H9 (cell line): Measurements from ENCODE around the gene CCDC124. TPM values are rescaled to one million over a fixed set of nuclear protein-coding genes. Genes with fewer than 3 reads are reported as not detected.
A peak's percentile ranks its signal among the peaks of the same experiment; 100 is the strongest.

Experiments
- DNase-seq: peaks from one replicate; pipeline ENCODE4 v3.0.0-alpha.2; 2017
- H2AFZ ChIP-seq: one replicate; pipeline ENCODE4 v1.6.1; 2013; ENCODE audit warnings: mild to moderate bottlenecking, low read length, control low read depth, moderate library complexity
- H2AK5ac ChIP-seq: 2 replicates; pipeline ENCODE4 v1.6.1; 2013; ENCODE audit warnings: low read length, control low read depth, mixed read lengths; ENCODE audit not compliant: insufficient read length
- H2BK120ac ChIP-seq: one replicate; pipeline ENCODE4 v1.6.1; 2013; ENCODE audit warnings: low read depth, mild to moderate bottlenecking, low read length, control low read depth, inconsistent platforms; ENCODE audit not compliant: poor library complexity, severe bottlenecking
- H2BK12ac ChIP-seq: 2 replicates; pipeline ENCODE4 v1.6.1; 2013; ENCODE audit warnings: low read length, control low read depth, mixed read lengths, low read depth; ENCODE audit not compliant: insufficient read length
- H2BK15ac ChIP-seq: 2 replicates; pipeline ENCODE4 v1.6.1; 2013; ENCODE audit warnings: low read depth, low read length, control low read depth
- H2BK20ac ChIP-seq: one replicate; pipeline ENCODE4 v1.6.1; 2013; ENCODE audit warnings: low read depth, mild to moderate bottlenecking, low read length, control low read depth, inconsistent platforms; ENCODE audit not compliant: poor library complexity, severe bottlenecking
- H2BK5ac ChIP-seq: 2 replicates; pipeline ENCODE4 v1.6.1; 2013; ENCODE audit warnings: low read length, control low read depth, mixed read lengths; ENCODE audit not compliant: insufficient read length
- H3K14ac ChIP-seq: 2 replicates; pipeline ENCODE4 v1.6.1; 2013; ENCODE audit warnings: low read length, control low read depth; ENCODE audit not compliant: insufficient read depth
- H3K18ac ChIP-seq: 2 replicates; pipeline ENCODE4 v1.6.1; 2013; ENCODE audit warnings: low read depth, mild to moderate bottlenecking, mixed read lengths, low read length, control low read depth; ENCODE audit not compliant: insufficient read length
- H3K23ac ChIP-seq: 2 replicates; pipeline ENCODE4 v1.6.1; 2013; ENCODE audit warnings: low read length, control low read depth, mixed read lengths, low read depth; ENCODE audit not compliant: insufficient read length
- H3K23me2 ChIP-seq: 2 replicates; pipeline ENCODE4 v1.6.1; 2013; ENCODE audit warnings: low read depth, mild to moderate bottlenecking, mixed read lengths, low read length, control low read depth; ENCODE audit not compliant: insufficient read length, poor library complexity, severe bottlenecking
- H3K27ac ChIP-seq: 2 replicates; pipeline ENCODE4 v1.5.1; 2013; ENCODE audit warnings: low read length, control low read depth, mixed read lengths, low read depth; ENCODE audit not compliant: insufficient read length
- H3K27me3 ChIP-seq: 2 replicates; pipeline ENCODE4 v1.6.1; 2013; ENCODE audit warnings: low read length, control low read depth, inconsistent platforms; ENCODE audit not compliant: insufficient read depth
- H3K4ac ChIP-seq: 2 replicates; pipeline ENCODE4 v1.6.1; 2013; ENCODE audit warnings: low read depth, mild to moderate bottlenecking, control low read depth, inconsistent platforms, low read length, moderate library complexity
- H3K4me1 ChIP-seq: 2 replicates; pipeline ENCODE4 v1.6.1; 2013; ENCODE audit warnings: low read length, control low read depth, inconsistent platforms; ENCODE audit not compliant: insufficient read depth
- H3K4me2 ChIP-seq: 2 replicates; pipeline ENCODE4 v1.6.1; 2013; ENCODE audit warnings: low read length, control low read depth, mixed read lengths; ENCODE audit not compliant: insufficient read length, insufficient read depth
- H3K56ac ChIP-seq: 2 replicates; pipeline ENCODE4 v1.6.1; 2013; ENCODE audit warnings: low read depth, mild to moderate bottlenecking, mixed read lengths, low read length, control low read depth; ENCODE audit not compliant: insufficient read length
- H3K79me1 ChIP-seq: 2 replicates; pipeline ENCODE4 v1.6.1; 2013; ENCODE audit warnings: low read depth, mild to moderate bottlenecking, moderate library complexity, low read length, control low read depth, inconsistent platforms; ENCODE audit not compliant: insufficient read depth, poor library complexity, severe bottlenecking
- H3K79me2 ChIP-seq: 2 replicates; pipeline ENCODE4 v1.6.1; 2013; ENCODE audit warnings: low read length, control low read depth, inconsistent platforms; ENCODE audit not compliant: insufficient read depth
- H3K9ac ChIP-seq: 2 replicates; pipeline ENCODE4 v1.6.1; 2013; ENCODE audit warnings: low read length, control low read depth, mixed read lengths; ENCODE audit not compliant: insufficient read length; ENCODE audit errors: extremely low read depth
- H3K9me3 ChIP-seq: one replicate; pipeline ENCODE4 v1.6.1; 2013; ENCODE audit warnings: low read depth, low read length, inconsistent platforms; ENCODE audit not compliant: control insufficient read depth
- H3T11ph ChIP-seq: one replicate; pipeline ENCODE4 v1.6.1; 2013; ENCODE audit warnings: mild to moderate bottlenecking, low read length, control low read depth, inconsistent platforms
- H4K20me1 ChIP-seq: one replicate; pipeline ENCODE4 v1.6.1; 2013; ENCODE audit not compliant: control insufficient read depth, insufficient read length, insufficient read depth
- H4K5ac ChIP-seq: 2 replicates; pipeline ENCODE4 v1.6.1; 2013; ENCODE audit warnings: low read depth, mild to moderate bottlenecking, mixed read lengths, low read length, control low read depth; ENCODE audit not compliant: insufficient read length
- H4K8ac ChIP-seq: replicated peaks from 2 replicates; pipeline ENCODE4 v1.6.1; 2013; ENCODE audit warnings: low read length, control low read depth, mixed read lengths, low read depth; ENCODE audit not compliant: insufficient read length
- H4K91ac ChIP-seq: 2 replicates; pipeline ENCODE4 v1.6.1; 2013; ENCODE audit warnings: low read depth, mild to moderate bottlenecking, moderate library complexity, mixed read lengths, low read length, control low read depth; ENCODE audit not compliant: insufficient read length
- H3K27ac Mint-ChIP-seq, 3 experiments: 2 replicates in 2 of 3; 3 replicates in 1 of 3; pipeline ENCODE4 v1.8.0; 2020 to 2021; ENCODE audit warnings: mixed read lengths in 3 of 3, mild to moderate bottlenecking in 1 of 3, moderate library complexity in 1 of 3
- H3K27me3 Mint-ChIP-seq: 2 replicates; pipeline ENCODE4 v1.8.0; 2021; ENCODE audit warnings: low read depth, mild to moderate bottlenecking, moderate library complexity, mixed read lengths
- H3K36me3 Mint-ChIP-seq, 3 experiments: 2 replicates in 2 of 3; 3 replicates in 1 of 3; pipeline ENCODE4 v1.8.0; 2020 to 2021; ENCODE audit warnings: low read depth in 3 of 3, mixed read lengths in 3 of 3; ENCODE audit not compliant: insufficient read depth in 1 of 3
- H3K4me1 Mint-ChIP-seq, 2 experiments: 2 replicates each; pipeline ENCODE4 v1.8.0; 2020; ENCODE audit warnings: mixed read lengths in 2 of 2
- H3K4me3 Mint-ChIP-seq, 2 experiments: 2 replicates in 1 of 2; 3 replicates in 1 of 2; pipeline ENCODE4 v1.8.0; 2020 to 2021; ENCODE audit warnings: mild to moderate bottlenecking in 2 of 2, mixed read lengths in 2 of 2, moderate library complexity in 1 of 2
- H3K9me3 Mint-ChIP-seq, 2 experiments: 2 replicates in 1 of 2; 3 replicates in 1 of 2; pipeline ENCODE4 v1.8.0; 2020; ENCODE audit warnings: mild to moderate bottlenecking in 2 of 2, mixed read lengths in 2 of 2, moderate library complexity in 1 of 2
- CTCF ChIP-seq: fragments of 200-600 bp; sonication (generic); conservative IDR thresholded peaks from 3 replicates; pipeline ENCODE4 v1.8.0; 2021; ENCODE audit warnings: antibody characterized with exemption, mild to moderate bottlenecking
- WGBS: extraction: QIAGEN DNeasy Blood & Tissue Kit; methylation state at CpG from one replicate; pipeline ENCODE4 v1.1.7; 2013; ENCODE audit warnings: missing lambda C conversion rate, low lambda C conversion rate, mixed read lengths; ENCODE audit not compliant: insufficient read length; ENCODE audit errors: extremely low coverage; 5-methylcytosine and 5-hydroxymethylcytosine counted together
- total RNA-seq: library from RNA; stranded (reverse); gene quantifications from 2 replicates; pipeline ENCODE4 v1.2.1, GENCODE V29; 2021

The CCDC124 gene
- total RNA-seq, 1 experiment from 2014 or later, result 119 TPM

GRCh38 chr19:17953316-17953801 is 20.5 kb downstream of the CCDC124 start:
- WGBS, result no CpG with 5 or more reads among the region's 7 CpGs
- Histone ChIP-seq H2BK12ac (no peak overlapping the region), H3K9me3 (no peaks in the 10 kb centered on the region), H4K5ac (no peak overlapping the region), H3K18ac (no peak overlapping the region), H3K79me2 (no peaks in the 10 kb centered on the region), H2BK5ac (no peak overlapping the region), H2AFZ (no peak overlapping the region), H3K9ac (no peak overlapping the region), H2BK15ac (no peak overlapping the region), H3K56ac (no peak overlapping the region), H2BK120ac (no peak overlapping the region), H3K79me1 (no peaks in the 10 kb centered on the region), H3K23me2 (peaks cover 35% of the 10 kb centered on the region), H3T11ph (no peak overlapping the region), H3K27ac (no peak overlapping the region), H4K20me1 (no peaks in the 10 kb centered on the region), H2BK20ac (no peak overlapping the region), H3K4me1 (peaks cover 1% of the 10 kb centered on the region; the same call in 1 of the 2 replicates), H3K23ac (no peak overlapping the region), H4K91ac (no peak overlapping the region), H3K4ac (no peak overlapping the region), H3K14ac (no peak overlapping the region), H3K27me3 (peaks cover 27% of the 10 kb centered on the region; the same call in 1 of the 2 replicates), H3K4me2 (no peak overlapping the region), H2AK5ac (no peak overlapping the region), H4K8ac (no peak overlapping the region)
- DNase-seq, result peak; percentile 27
- Mint-ChIP-seq H3K4me1 (peaks cover 28 to 38% of the 10 kb centered on the region in 2 experiments), H3K27me3 (peaks cover 81% of the 10 kb centered on the region), H3K9me3 (no peaks in the 10 kb centered on the region), H3K27ac (no peak overlapping the region), H3K36me3 (no peaks in the 10 kb centered on the region; a peak in 2 of 7 replicates), H3K4me3 (peak overlapping the region; percentile 31 to 81; a peak in 2 of 5 replicates)
- TF ChIP-seq CTCF, result no peak
